Keratinocyte (primary cell): ENCODE results near the gene USP17L28. TPM values are rescaled to one million over a fixed set of nuclear protein-coding genes. Genes with fewer than 3 reads are reported as not detected.
"Not testable (repeated sequence)": the region's sequence is repeated elsewhere in the genome, so short reads cannot be mapped to it uniquely, and the experiment has no call there.

ENCODE experiments used
- DNase-seq: peaks from one replicate; pipeline ENCODE4 v3.0.0-alpha.2; 2011; ENCODE audit warnings: low read depth, missing footprints, low spot score
- FAIRE-seq: peaks from 2 replicates; lab custom pipeline; 2011; peaks lifted over from hg19 to GRCh38; lab: Jason Lieb, UNC
- H2AFZ ChIP-seq: 2 replicates; pipeline ENCODE4 v1.6.0; 2012; ENCODE audit warnings: low read length, control low read depth, inconsistent platforms; ENCODE audit not compliant: control insufficient read depth
- H3K27ac ChIP-seq: 2 replicates; pipeline ENCODE4 v1.5.1; 2011; ENCODE audit warnings: low read length; ENCODE audit not compliant: control insufficient read depth, insufficient read depth
- H3K27me3 ChIP-seq: 3 replicates; pipeline ENCODE4 v1.6.0; 2011; ENCODE audit warnings: low read length; ENCODE audit not compliant: control insufficient read depth, insufficient read depth; ENCODE audit errors: extremely low read depth
- H3K36me3 ChIP-seq, 2 experiments: 2 replicates in 1 of 2; 3 replicates in 1 of 2; pipeline ENCODE4 v1.5.1; 2011; ENCODE audit warnings: low read length in 2 of 2, mild to moderate bottlenecking in 1 of 2; ENCODE audit not compliant: control insufficient read depth in 2 of 2, insufficient read depth in 2 of 2; ENCODE audit errors: extremely low read depth in 1 of 2
- H3K4me1 ChIP-seq: 3 replicates; pipeline ENCODE4 v1.5.1; 2011; ENCODE audit warnings: low read length; ENCODE audit not compliant: control insufficient read depth, insufficient read depth; ENCODE audit errors: extremely low read depth
- H3K4me2 ChIP-seq: 3 replicates; pipeline ENCODE4 v1.6.0; 2011; ENCODE audit warnings: low read depth, low read length; ENCODE audit not compliant: control insufficient read depth, insufficient read depth; ENCODE audit errors: extremely low read depth
- H3K4me3 ChIP-seq, 3 experiments: fragments of 200-600 bp in 1 of 3; sonication (generic) in 1 of 3; 2 replicates in 2 of 3; 3 replicates in 1 of 3; pipeline ENCODE4 v1.5.1; 2011 to 2016; ENCODE audit warnings: low read length in 3 of 3, mild to moderate bottlenecking in 3 of 3, control low read depth in 2 of 3, inconsistent platforms in 1 of 3, low read depth in 1 of 3, mixed read lengths in 1 of 3, mixed run types in 1 of 3, moderate library complexity in 1 of 3; ENCODE audit not compliant: control insufficient read depth in 2 of 3, insufficient read depth in 2 of 3; ENCODE audit errors: extremely low read depth in 1 of 3
- H3K79me2 ChIP-seq: 2 replicates; pipeline ENCODE4 v1.6.0; 2012; ENCODE audit warnings: low read length; ENCODE audit not compliant: control insufficient read depth, insufficient read depth
- H3K9ac ChIP-seq: 3 replicates; pipeline ENCODE4 v1.6.0; 2011; ENCODE audit warnings: low read length; ENCODE audit not compliant: control insufficient read depth, insufficient read depth; ENCODE audit errors: extremely low read depth
- H3K9me1 ChIP-seq: 3 replicates; pipeline ENCODE4 v1.6.0; 2011; ENCODE audit warnings: low read length; ENCODE audit not compliant: control insufficient read depth, insufficient read depth; ENCODE audit errors: extremely low read depth
- H3K9me3 ChIP-seq: 2 replicates; pipeline ENCODE4 v1.5.1; 2012; ENCODE audit warnings: low read depth, low read length; ENCODE audit not compliant: control insufficient read depth
- H4K20me1 ChIP-seq: 3 replicates; pipeline ENCODE4 v1.6.0; 2011; ENCODE audit warnings: low read length; ENCODE audit not compliant: control insufficient read depth, insufficient read depth; ENCODE audit errors: extremely low read depth
- dilution Hi-C: fragments of 300-500 bp; cut with MboI; formaldehyde crosslinking; loops from one replicate; pipeline ENCODE4 v1.7.0; 2020; ENCODE audit warnings: low sequenced_read_pairs; ENCODE audit not compliant: extremely low pct_ligation_motif_present
- polyA minus RNA-seq, 3 experiments: library from RNA; depleted of rRNA, polyadenylated mRNA; stranded (reverse); fragments of >200 nt; gene quantifications; 1 replicate in 1 of 3; 2 replicates in 1 of 3; 3 replicates in 1 of 3; pipeline ENCODE4 v1.2.3, GENCODE V29; 2011
- polyA plus RNA-seq, 5 experiments: library from polyadenylated mRNA; depleted of rRNA in 3 of 5; stranded (reverse) in 3 of 5; stranded (forward) in 1 of 5; unstranded in 1 of 5; fragments of >200 nt; gene quantifications; 1 replicate in 1 of 5; 2 replicates in 3 of 5; 3 replicates in 1 of 5; pipeline versions ENCODE4 v1.2.1 to v1.2.3, GENCODE V29; 2011 to 2012; ENCODE audit warnings: missing spikeins in 2 of 5, low read depth in 1 of 5, low replicate concordance in 1 of 5

The USP17L28 gene, protein sequence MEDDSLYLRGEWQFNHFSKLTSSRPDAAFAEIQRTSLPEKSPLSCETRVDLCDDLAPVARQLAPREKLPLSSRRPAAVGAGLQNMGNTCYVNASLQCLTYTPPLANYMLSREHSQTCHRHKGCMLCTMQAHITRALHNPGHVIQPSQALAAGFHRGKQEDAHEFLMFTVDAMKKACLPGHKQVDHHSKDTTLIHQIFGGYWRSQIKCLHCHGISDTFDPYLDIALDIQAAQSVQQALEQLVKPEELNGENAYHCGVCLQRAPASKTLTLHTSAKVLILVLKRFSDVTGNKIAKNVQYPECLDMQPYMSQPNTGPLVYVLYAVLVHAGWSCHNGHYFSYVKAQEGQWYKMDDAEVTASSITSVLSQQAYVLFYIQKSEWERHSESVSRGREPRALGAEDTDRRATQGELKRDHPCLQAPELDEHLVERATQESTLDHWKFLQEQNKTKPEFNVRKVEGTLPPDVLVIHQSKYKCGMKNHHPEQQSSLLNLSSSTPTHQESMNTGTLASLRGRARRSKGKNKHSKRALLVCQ
- polyA plus RNA-seq (not detected in 3 replicates), polyA minus RNA-seq (not detected in 3 replicates)
- not detected for polyA plus RNA-seq (2011; ENCODE audit: low read depth)
- polyA plus RNA-seq (2011; cell fraction: cytosol; rRNA removed), result not detected in 2 replicates
- not detected in 2 replicates for polyA plus RNA-seq (2011; cell fraction: nucleus; rRNA removed)
- not detected in 2 replicates for polyA plus RNA-seq (2012; ENCODE audit: low replicate concordance)
- polyA minus RNA-seq (2011; cell fraction: cytosol; rRNA and poly(A)+ RNA removed), result not detected
- polyA minus RNA-seq (2011; cell fraction: nucleus; rRNA and poly(A)+ RNA removed), result not detected in 2 replicates

DNA sequence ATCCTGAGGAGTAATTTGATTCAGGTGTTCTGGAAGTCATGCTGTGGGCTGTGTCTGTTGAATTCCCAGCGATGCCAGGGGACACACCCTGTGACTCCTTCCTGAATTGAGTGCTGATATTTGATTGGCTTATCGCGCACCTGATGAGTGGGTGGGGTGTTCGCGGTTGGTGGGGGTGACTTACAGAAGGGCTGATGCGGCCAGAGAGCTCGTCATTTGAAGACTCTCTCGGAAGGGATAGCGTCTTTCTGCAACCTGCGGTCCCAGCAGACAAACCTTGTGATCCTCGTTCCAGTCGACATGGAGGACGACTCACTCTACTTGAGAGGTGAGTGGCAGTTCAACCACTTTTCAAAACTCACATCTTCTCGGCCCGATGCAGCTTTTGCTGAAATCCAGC, at the start of gene USP17L28:
USP17L28 (plus strand) TSS at position 301 of the 400 bp plus-strand sequence; CDS start at position 301, 0 bp downstream.
- dilution Hi-C loops, result not testable (repeated sequence)

DNA sequence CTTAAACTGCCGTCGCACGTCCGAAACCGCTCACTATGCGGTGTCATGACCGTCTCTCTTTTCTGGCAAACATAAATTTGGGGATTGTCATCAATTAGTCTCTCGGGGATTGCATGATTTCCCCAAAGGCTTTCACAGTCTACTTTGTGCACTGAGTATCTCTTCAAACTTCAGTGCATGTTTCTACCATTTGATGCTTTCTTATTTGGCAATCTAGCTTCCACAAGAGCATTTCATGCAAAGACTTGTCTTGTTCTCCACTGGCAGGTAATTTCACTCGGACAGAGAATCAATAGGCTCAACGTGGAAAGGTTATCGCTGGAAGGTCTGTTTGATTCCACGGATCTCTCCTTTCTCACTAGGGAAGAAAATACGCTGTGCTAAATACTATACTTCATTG, 24.5 kb upstream of the USP17L28 start:
- H3K4me3 ChIP-seq, dilution Hi-C loops: not testable (repeated sequence)

More for the DNA sequence above, at the start of gene USP17L28:
- not testable (repeated sequence) for H3K4me3 ChIP-seq, H3K27ac ChIP-seq, H3K79me2 ChIP-seq, H3K4me2 ChIP-seq, FAIRE-seq, H3K9me1 ChIP-seq, H3K9ac ChIP-seq, H3K36me3 ChIP-seq, H3K4me1 ChIP-seq, H4K20me1 ChIP-seq, H3K27me3 ChIP-seq, H3K9me3 ChIP-seq, DNase-seq, H2AFZ ChIP-seq

DNA sequence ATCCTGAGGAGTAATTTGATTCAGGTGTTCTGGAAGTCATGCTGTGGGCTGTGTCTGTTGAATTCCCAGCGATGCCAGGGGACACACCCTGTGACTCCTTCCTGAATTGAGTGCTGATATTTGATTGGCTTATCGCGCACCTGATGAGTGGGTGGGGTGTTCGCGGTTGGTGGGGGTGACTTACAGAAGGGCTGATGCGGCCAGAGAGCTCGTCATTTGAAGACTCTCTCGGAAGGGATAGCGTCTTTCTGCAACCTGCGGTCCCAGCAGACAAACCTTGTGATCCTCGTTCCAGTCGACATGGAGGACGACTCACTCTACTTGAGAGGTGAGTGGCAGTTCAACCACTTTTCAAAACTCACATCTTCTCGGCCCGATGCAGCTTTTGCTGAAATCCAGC, 23.8 kb upstream of the USP17L28 start, which contains the start of gene USP17L24:
USP17L24 (plus strand) TSS at position 301 of the 400 bp plus-strand sequence; CDS start at position 301, 0 bp downstream.
- H3K9me3 ChIP-seq, H4K20me1 ChIP-seq, FAIRE-seq, H3K4me2 ChIP-seq, dilution Hi-C loops, H2AFZ ChIP-seq, DNase-seq, H3K36me3 ChIP-seq, H3K27ac ChIP-seq, H3K79me2 ChIP-seq, H3K4me1 ChIP-seq, H3K9ac ChIP-seq, H3K27me3 ChIP-seq, H3K4me3 ChIP-seq, H3K9me1 ChIP-seq: not testable (repeated sequence)

More for the DNA sequence above, 24.5 kb upstream of the USP17L28 start:
- H3K9me3 ChIP-seq, FAIRE-seq, H4K20me1 ChIP-seq, H3K27me3 ChIP-seq, H3K9me1 ChIP-seq, H3K4me2 ChIP-seq, H3K9ac ChIP-seq, H3K79me2 ChIP-seq, H2AFZ ChIP-seq, H3K36me3 ChIP-seq, H3K4me1 ChIP-seq, H3K27ac ChIP-seq, DNase-seq: not testable (repeated sequence)

DNA sequence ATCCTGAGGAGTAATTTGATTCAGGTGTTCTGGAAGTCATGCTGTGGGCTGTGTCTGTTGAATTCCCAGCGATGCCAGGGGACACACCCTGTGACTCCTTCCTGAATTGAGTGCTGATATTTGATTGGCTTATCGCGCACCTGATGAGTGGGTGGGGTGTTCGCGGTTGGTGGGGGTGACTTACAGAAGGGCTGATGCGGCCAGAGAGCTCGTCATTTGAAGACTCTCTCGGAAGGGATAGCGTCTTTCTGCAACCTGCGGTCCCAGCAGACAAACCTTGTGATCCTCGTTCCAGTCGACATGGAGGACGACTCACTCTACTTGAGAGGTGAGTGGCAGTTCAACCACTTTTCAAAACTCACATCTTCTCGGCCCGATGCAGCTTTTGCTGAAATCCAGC, 19.1 kb upstream of the USP17L28 start, which contains the start of gene USP17L25:
USP17L25 (plus strand) TSS at position 301 of the 400 bp plus-strand sequence; CDS start at position 301, 0 bp downstream.
- H3K9ac ChIP-seq, DNase-seq, H3K36me3 ChIP-seq, H3K4me1 ChIP-seq, H4K20me1 ChIP-seq, H3K4me2 ChIP-seq, H3K9me3 ChIP-seq, H3K9me1 ChIP-seq, H3K79me2 ChIP-seq, FAIRE-seq, H3K27ac ChIP-seq, dilution Hi-C loops, H3K27me3 ChIP-seq, H3K4me3 ChIP-seq, H2AFZ ChIP-seq: not testable (repeated sequence)
